Activated CD8-positive, alpha-beta T cell treated with anti-CD3 and anti-CD28 coated beads for 36 hours (primary cell): ENCODE data around the gene DIAPH3. TPM values are rescaled to one million over a fixed set of nuclear protein-coding genes. Genes with fewer than 3 reads are reported as not detected.

Source experiments
- ATAC-seq: fragments of 200-7000 bp; cut with Tn5 transposase; one replicate; pipeline ENCODE4 v1.10.0; 2021; ENCODE audit warnings: mild to moderate bottlenecking, moderate library complexity
- CTCF ChIA-PET: fragments of 350-600 bp; sonication (Branson Sonifier 250); formaldehyde crosslinking; loops from one replicate; lab custom pipeline; 2021; ENCODE audit warnings: antibody characterized with exemption; lab: Charles Lee
- POLR2A ChIA-PET: fragments of 350-600 bp; sonication (Branson Sonifier 250); formaldehyde crosslinking; loops from one replicate; lab custom pipeline; 2021; ENCODE audit warnings: antibody characterized with exemption; lab: Charles Lee
- DNase-seq: peaks from one replicate; pipeline ENCODE4 v3.0.0-alpha.2; 2020
- H3K27ac Mint-ChIP-seq: one replicate; pipeline ENCODE4 v1.8.0; 2021; ENCODE audit warnings: mild to moderate bottlenecking, mixed read lengths
- H3K27me3 Mint-ChIP-seq: one replicate; pipeline ENCODE4 v1.8.0; 2021; ENCODE audit warnings: mixed read lengths
- H3K36me3 Mint-ChIP-seq: one replicate; pipeline ENCODE4 v1.8.0; 2021; ENCODE audit warnings: low read depth, mixed read lengths
- H3K4me1 Mint-ChIP-seq: one replicate; pipeline ENCODE4 v1.8.0; 2021; ENCODE audit warnings: low read depth, mixed read lengths
- H3K4me3 Mint-ChIP-seq: one replicate; pipeline ENCODE4 v1.8.0; 2021; ENCODE audit warnings: mild to moderate bottlenecking, moderate library complexity, mixed read lengths
- H3K9me3 Mint-ChIP-seq: one replicate; pipeline ENCODE4 v1.8.0; 2021; ENCODE audit warnings: mixed read lengths
- CTCF ChIP-seq: fragments of 200-600 bp; IDR thresholded peaks from one replicate; pipeline ENCODE4 v1.8.0; 2022; ENCODE audit warnings: antibody characterized with exemption, mild to moderate bottlenecking
- intact Hi-C: fragments of 100-400 bp; cut with micrococcal nuclease; formaldehyde crosslinking; loops from one replicate; pipeline ENCODE4 v1.10.0; 2022
- total RNA-seq, 2 experiments: library from RNA; stranded (reverse); gene quantifications; one replicate each; pipeline ENCODE4 v1.2.3, GENCODE V29; 2021

Gene DIAPH3
- total RNA-seq, 2 experiments from 2014 or later, result 23.0 to 25.4 TPM

GRCh38 chr13:60013166-60013565 lies 150.6 kb downstream of the DIAPH3 start:
- no peak overlapping the region for H3K27ac Mint-ChIP-seq
- CTCF ChIA-PET, result no interaction called here
- no peak for TF ChIP-seq CTCF
- intact Hi-C loops, result no loop called here
- no peaks in the 10 kb centered on the region for H3K4me1 Mint-ChIP-seq
- H3K4me3 Mint-ChIP-seq, result no peak overlapping the region
- H3K36me3 Mint-ChIP-seq, result no peaks in the 10 kb centered on the region
- POLR2A ChIA-PET, result no interaction called here
- no peaks in the 10 kb centered on the region for H3K27me3 Mint-ChIP-seq
- H3K9me3 Mint-ChIP-seq, result no peaks in the 10 kb centered on the region
- ATAC-seq (no peak), DNase-seq (no peak)

- Mint-ChIP-seq H3K27me3 (no peaks in the 10 kb centered on the region), H3K9me3 (no peaks in the 10 kb centered on the region), H3K36me3 (no peaks in the 10 kb centered on the region), H3K4me1 (no peaks in the 10 kb centered on the region), H3K27ac (no peak overlapping the region), H3K4me3 (no peak overlapping the region)
- intact Hi-C loops, result no loop called here
- no peak for ATAC-seq
- TF ChIP-seq CTCF, result no peak
- POLR2A ChIA-PET, result no interaction called here
- no peak for DNase-seq
- CTCF ChIA-PET, result no interaction called here
These were observed 151.2 kb downstream of the DIAPH3 start for GRCh38 chr13:60012488-60012887.

GRCh38 chr13:60009300-60010253 lies 154.2 kb downstream of the DIAPH3 start:
- no peaks in the 10 kb centered on the region for H3K4me1 Mint-ChIP-seq
- no peaks in the 10 kb centered on the region for H3K9me3 Mint-ChIP-seq
- DNase-seq (no peak), ATAC-seq (no peak)
- no peak overlapping the region for H3K27ac Mint-ChIP-seq
- no peaks in the 10 kb centered on the region for H3K27me3 Mint-ChIP-seq
- intact Hi-C loops, result no loop called here
- no peak overlapping the region for H3K4me3 Mint-ChIP-seq
- TF ChIP-seq CTCF, result no peak
- no peaks in the 10 kb centered on the region for H3K36me3 Mint-ChIP-seq
- ChIA-PET POLR2A (no interaction called here), CTCF (no interaction called here)

- CTCF ChIA-PET, result interaction anchor here (0.7 kb wide), 1 partner anchor 39 kb away, joined by 3 read pairs; no protein-coding TSS in a partner anchor
- Mint-ChIP-seq H3K36me3 (no peaks in the 10 kb centered on the region), H3K9me3 (no peaks in the 10 kb centered on the region), H3K4me1 (no peaks in the 10 kb centered on the region), H3K27me3 (no peaks in the 10 kb centered on the region), H3K4me3 (no peak overlapping the region), H3K27ac (no peak overlapping the region)
- TF ChIP-seq CTCF, result no peak
- intact Hi-C loops, result no loop called here
- POLR2A ChIA-PET, result no interaction called here
- ATAC-seq (no peak), DNase-seq (no peak)
These were observed 161.8 kb downstream of the DIAPH3 start for GRCh38 chr13:60001889-60002288.

GRCh38 chr13:60000976-60001375 lies 162.8 kb downstream of the DIAPH3 start:
- no peaks in the 10 kb centered on the region for H3K36me3 Mint-ChIP-seq
- POLR2A ChIA-PET, result no interaction called here
- no peak for TF ChIP-seq CTCF
- CTCF ChIA-PET, result no interaction called here
- H3K4me1 Mint-ChIP-seq, result no peaks in the 10 kb centered on the region
- intact Hi-C loops, result no loop called here
- H3K27ac Mint-ChIP-seq, result no peak overlapping the region
- no peaks in the 10 kb centered on the region for H3K27me3 Mint-ChIP-seq
- H3K4me3 Mint-ChIP-seq, result no peak overlapping the region
- no peak for ATAC-seq
- no peak for DNase-seq
- no peaks in the 10 kb centered on the region for H3K9me3 Mint-ChIP-seq
